Kidney (tissue), 14 donors: ENCODE results near the gene ETV6. TPM values are rescaled to one million over a fixed set of nuclear protein-coding genes. Genes with fewer than 3 reads are reported as not detected.

ENCODE experiments used
- DNase-seq, 5 donors: peaks; one replicate each; pipeline ENCODE4 v3.0.0-alpha.2; 2013 to 2020
- FAIRE-seq: peaks from 2 replicates; lab custom pipeline; 2012; peaks lifted over from hg19 to GRCh38; lab: Jason Lieb, UNC
- H3K27ac ChIP-seq, 2 donors: one replicate each; pipeline ENCODE4 v1.7.0; 2013; ENCODE audit warnings: low read depth in 2 of 2, low read length in 2 of 2, inconsistent platforms in 1 of 2
- H3K27me3 ChIP-seq: one replicate; pipeline ENCODE4 v1.7.1; 2013; ENCODE audit warnings: low read length, inconsistent platforms; ENCODE audit not compliant: control insufficient read depth, insufficient read depth
- H3K36me3 ChIP-seq, 3 donors: one replicate each; pipeline versions ENCODE4 v1.7.0 to v1.7.1; 2013; ENCODE audit warnings: low read length in 3 of 3, control low read depth in 1 of 3, inconsistent platforms in 1 of 3; ENCODE audit not compliant: insufficient read depth in 3 of 3, control insufficient read depth in 2 of 3
- H3K4me1 ChIP-seq, 3 donors: one replicate each; pipeline versions ENCODE4 v1.7.0 to v1.7.1; 2013; ENCODE audit warnings: low read length in 3 of 3, inconsistent platforms in 1 of 3, low read depth in 1 of 3; ENCODE audit not compliant: control insufficient read depth in 2 of 3, insufficient read depth in 2 of 3
- H3K4me3 ChIP-seq, 3 donors: one replicate each; pipeline versions ENCODE4 v1.7.0 to v1.8.1; 2013; ENCODE audit warnings: low read length in 3 of 3, control low read depth in 1 of 3, inconsistent platforms in 1 of 3
- H3K9ac ChIP-seq, 3 donors: one replicate each; pipeline versions ENCODE4 v1.7.0 to v1.7.1; 2013; ENCODE audit warnings: low read length in 3 of 3, control low read depth in 1 of 3, inconsistent platforms in 1 of 3
- H3K9me3 ChIP-seq, 3 donors: one replicate each; pipeline versions ENCODE4 v1.7.0 to v1.7.1; 2013; ENCODE audit warnings: low read length in 3 of 3, control low read depth in 1 of 3, inconsistent platforms in 1 of 3; ENCODE audit not compliant: control insufficient read depth in 2 of 3, insufficient read depth in 1 of 3
- intact Hi-C: fragments of 100-400 bp; cut with DNase I; formaldehyde crosslinking; loops from one replicate; pipeline ENCODE4 v1.11.1; 2022
- polyA plus RNA-seq: library from polyadenylated mRNA; stranded (reverse); fragments of 350-450 nt; fragmentation: Illumina TruSeq; extraction: RNeasy Lipid Tissue Mini Kit (QIAGEN cat#74804); gene quantifications from one replicate; pipeline ENCODE4 v1.2.3, GENCODE V29; 2014; ENCODE audit warnings: low read depth, low replicate concordance; ENCODE audit not compliant: insufficient read depth
- total RNA-seq: library from RNA; stranded (reverse); fragmentation: NEBNext Ultra II Directional; extraction: Animal tissue kit (Norgen Biotek cat#: 25700); gene quantifications from one replicate; pipeline ENCODE4 v1.2.1, GENCODE V29; 2021
- TF ChIP-seq, protein P1 (sequence below): IDR thresholded peaks from 3 replicates; pipeline ENCODE4 v1.5.1; 2012; ENCODE audit warnings: mild to moderate bottlenecking, moderate library complexity, borderline replicate concordance; ENCODE audit not compliant: insufficient read depth; ENCODE audit errors: extremely low read depth
- donor health status: control.
- donor health status: control.
- donor health status: control.
- donor health status: control.
- donor health status: control.
- donor health status: DM: yes; HTN: yes; CAD: no.
- donor health status: Normal renal cell carcinoma (clear cell type).

The ETV6 gene
- total and polyA plus RNA-seq, 2 donors from 2014 or later: 5.2 to 59.8 TPM

- intact Hi-C loops: no loop called here
- no peak overlapping the region for H3K4me3 ChIP-seq
- no peaks in the 10 kb centered on the region for H3K9me3 ChIP-seq
- DNase-seq (no peak), FAIRE-seq (no peak)
- H3K27ac ChIP-seq: peak overlapping the region in 1 of 2 donors; percentile 33
- no peaks in the 10 kb centered on the region for H3K27me3 ChIP-seq
- no peaks in the 10 kb centered on the region for H3K36me3 ChIP-seq
- peaks cover 0 to 14% (median 6%) of the 10 kb centered on the region in 3 donors for H3K4me1 ChIP-seq
- no peak overlapping the region for H3K9ac ChIP-seq
- TF ChIP-seq, protein P1, sequence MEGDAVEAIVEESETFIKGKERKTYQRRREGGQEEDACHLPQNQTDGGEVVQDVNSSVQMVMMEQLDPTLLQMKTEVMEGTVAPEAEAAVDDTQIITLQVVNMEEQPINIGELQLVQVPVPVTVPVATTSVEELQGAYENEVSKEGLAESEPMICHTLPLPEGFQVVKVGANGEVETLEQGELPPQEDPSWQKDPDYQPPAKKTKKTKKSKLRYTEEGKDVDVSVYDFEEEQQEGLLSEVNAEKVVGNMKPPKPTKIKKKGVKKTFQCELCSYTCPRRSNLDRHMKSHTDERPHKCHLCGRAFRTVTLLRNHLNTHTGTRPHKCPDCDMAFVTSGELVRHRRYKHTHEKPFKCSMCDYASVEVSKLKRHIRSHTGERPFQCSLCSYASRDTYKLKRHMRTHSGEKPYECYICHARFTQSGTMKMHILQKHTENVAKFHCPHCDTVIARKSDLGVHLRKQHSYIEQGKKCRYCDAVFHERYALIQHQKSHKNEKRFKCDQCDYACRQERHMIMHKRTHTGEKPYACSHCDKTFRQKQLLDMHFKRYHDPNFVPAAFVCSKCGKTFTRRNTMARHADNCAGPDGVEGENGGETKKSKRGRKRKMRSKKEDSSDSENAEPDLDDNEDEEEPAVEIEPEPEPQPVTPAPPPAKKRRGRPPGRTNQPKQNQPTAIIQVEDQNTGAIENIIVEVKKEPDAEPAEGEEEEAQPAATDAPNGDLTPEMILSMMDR: no peak
These were observed 147.9 kb downstream of the ETV6 start for GRCh38 chr12:11797317-11797913.

DNA sequence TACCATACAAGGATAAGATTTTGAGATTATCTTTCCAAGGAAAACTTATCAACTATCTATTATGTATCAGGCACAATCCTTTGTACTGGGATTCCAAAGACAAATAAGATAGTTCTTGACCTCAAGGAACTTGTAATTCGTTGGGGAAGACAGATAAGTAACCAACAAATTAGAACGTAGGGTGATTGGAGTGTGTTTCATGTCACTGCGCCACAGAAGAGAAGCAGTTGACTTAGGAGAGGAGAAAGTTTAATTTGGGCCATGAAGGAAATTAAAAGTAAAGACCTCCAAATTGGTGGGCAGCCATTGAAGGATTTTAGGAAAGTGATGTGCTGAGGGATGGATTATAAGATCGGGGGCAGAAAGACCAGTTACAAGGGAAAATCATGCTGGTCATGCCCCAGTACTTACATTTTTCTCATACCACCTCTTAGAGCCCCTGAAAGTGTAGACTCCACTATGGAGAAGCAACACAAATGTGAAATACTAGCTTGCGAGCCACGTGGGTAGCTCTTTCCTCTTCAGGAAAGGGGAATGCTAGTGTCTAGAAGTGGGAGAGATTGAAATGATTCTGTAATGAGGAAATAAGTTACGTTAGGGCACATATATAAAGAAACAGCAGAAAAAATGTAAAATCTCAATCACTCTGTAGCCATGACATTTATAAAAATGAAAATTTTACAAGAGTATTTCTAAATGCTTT is 148.7 kb downstream of the ETV6 start:
- no peaks in the 10 kb centered on the region for H3K27me3 ChIP-seq
- H3K4me3 ChIP-seq: no peak overlapping the region
- H3K4me1 ChIP-seq: peaks cover 0 to 14% (median 6%) of the 10 kb centered on the region in 3 donors
- TF ChIP-seq, protein P1: no peak
- intact Hi-C loops: no loop called here
- no peak overlapping the region for H3K9ac ChIP-seq
- no peaks in the 10 kb centered on the region for H3K9me3 ChIP-seq
- no peaks in the 10 kb centered on the region for H3K36me3 ChIP-seq
- H3K27ac ChIP-seq: no peak overlapping the region
- no peak for FAIRE-seq
- no peak for DNase-seq

DNA sequence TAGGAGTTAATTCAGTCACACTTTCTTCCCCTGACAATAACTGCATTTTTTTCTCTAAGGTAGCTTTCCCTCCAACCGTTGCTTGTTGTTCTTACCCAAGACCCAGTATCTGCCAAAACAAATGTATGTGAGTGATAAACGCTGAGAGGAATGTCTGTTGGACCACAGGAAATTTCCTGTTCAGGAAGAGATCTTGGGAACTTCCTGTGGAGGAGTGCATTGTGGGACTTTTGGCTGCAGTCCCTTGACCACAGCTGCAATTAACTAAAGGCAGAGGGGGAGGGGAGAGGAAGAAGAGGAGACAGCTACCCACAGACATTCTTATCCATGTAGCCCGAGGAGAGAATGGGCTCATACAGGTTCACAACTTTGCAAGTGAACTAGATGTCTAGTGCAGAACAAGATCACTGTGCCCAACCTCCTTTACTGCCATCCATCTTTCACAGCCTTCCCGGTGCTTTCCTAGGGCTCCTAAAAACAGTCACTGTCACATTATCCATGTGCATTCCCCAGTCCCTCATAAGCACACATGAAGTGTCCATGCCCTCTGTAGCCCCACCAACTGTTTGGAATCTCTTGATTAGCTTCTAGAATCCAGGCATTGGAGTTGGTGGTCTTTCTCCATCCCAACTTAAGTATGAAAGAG is 149.5 kb downstream of the ETV6 start:
- Histone ChIP-seq H3K9ac (no peak overlapping the region), H3K27me3 (no peaks in the 10 kb centered on the region), H3K4me1 (peaks cover 0 to 13% (median 6%) of the 10 kb centered on the region in 3 donors), H3K9me3 (no peaks in the 10 kb centered on the region), H3K36me3 (no peaks in the 10 kb centered on the region), H3K4me3 (no peak overlapping the region), H3K27ac (peak overlapping the region in 1 of 2 donors; percentile 3)
- FAIRE-seq (no peak), DNase-seq (peak in 1 of 5 donors; percentile 49)
- TF ChIP-seq, protein P1: no peak
- intact Hi-C loops: no loop called here
